Measurements from ENCODE around the gene SLC17A3.

DNA sequence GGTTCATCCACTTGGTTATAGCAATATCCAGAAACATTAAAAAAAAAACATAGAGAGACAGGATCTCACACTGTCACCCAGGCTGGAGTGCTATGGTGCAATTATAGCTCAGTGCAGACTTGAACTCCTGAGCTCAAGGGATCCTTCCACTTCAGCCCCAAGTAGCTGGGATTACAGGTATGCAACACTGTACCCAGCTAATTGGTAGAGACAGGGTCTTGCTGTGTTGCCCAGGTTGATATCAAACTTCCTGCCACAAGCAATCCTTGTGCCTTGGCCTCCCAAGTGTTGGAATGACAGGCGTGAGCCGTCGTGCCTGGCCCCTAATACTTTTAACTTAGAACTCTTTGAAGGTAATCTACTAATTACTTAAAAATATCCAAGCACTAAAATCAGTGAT lies 41.4 kb downstream of the SLC17A3 start:
- no peak for TF ChIP-seq CTCF (IDR thresholded peaks at IDR 0.05; ENCODE audit: poor library complexity)
- no peak for TF ChIP-seq EZH2 (IDR thresholded peaks at IDR 0.05; ENCODE audit: borderline replicate concordance)
